ENCODE data around the gene C2.
"Not testable (repeated sequence)": the region's sequence is repeated elsewhere in the genome, so short reads cannot be mapped to it uniquely, and the experiment has no call there.

C2 gene

GRCh38 chr6:31930962-31931361 is 3.4 kb downstream of the C2 start:
- DNase-seq: no peak

- DNase-seq: not testable (repeated sequence)
Measured at GRCh38 chr6:31932137-31932536, 4.6 kb downstream of the C2 start.

- DNase-seq: no peak
Measured at GRCh38 chr6:31933537-31933936, 6.0 kb downstream of the C2 start.

GRCh38 chr6:31935021-31935420 is 7.5 kb downstream of the C2 start:
- no peak for DNase-seq

GRCh38 chr6:31935823-31936222 is 8.3 kb downstream of the C2 start:
- no peak for DNase-seq

- no peak for DNase-seq
Measured at GRCh38 chr6:31940256-31940664, 12.7 kb downstream of the C2 start.

- DNase-seq: no peak
Measured at GRCh38 chr6:31943742-31944141, 16.2 kb downstream of the C2 start.

- no peak for DNase-seq
Measured at GRCh38 chr6:31945154-31945506, 17.6 kb downstream of the C2 start.

- no peak for DNase-seq
Measured at GRCh38 chr6:31945507-31946369, 18.2 kb downstream of the C2 start, which contains the start of gene CFB. TSS of gene CFB (plus strand) at chr6:31946095. CDS start at chr6:31946222, 127 bp downstream.

GRCh38 chr6:31946370-31946885 is 18.9 kb downstream of the C2 start:
- no peak for DNase-seq

- DNase-seq: no peak
Measured at GRCh38 chr6:31947070-31947675, 19.7 kb downstream of the C2 start.

- no peak for DNase-seq
Measured at GRCh38 chr6:31947864-31948263, 20.3 kb downstream of the C2 start.

GRCh38 chr6:31948306-31948705 is 20.8 kb downstream of the C2 start:
- no peak for DNase-seq

GRCh38 chr6:31948753-31949413 is 21.4 kb downstream of the C2 start:
- no peak for DNase-seq

- DNase-seq: no peak
Measured at GRCh38 chr6:31949926-31950548, 22.5 kb downstream of the C2 start.

- DNase-seq: no peak
Measured at GRCh38 chr6:31952140-31952805, 24.8 kb downstream of the C2 start.

- no peak for DNase-seq
Measured at GRCh38 chr6:31952890-31953289, 25.4 kb downstream of the C2 start.

GRCh38 chr6:31954511-31954910 is 27.0 kb downstream of the C2 start:
- DNase-seq: no peak

- no peak for DNase-seq
Measured at GRCh38 chr6:31956796-31957195, 29.3 kb downstream of the C2 start.

- DNase-seq: no peak
Measured at GRCh38 chr6:31958412-31958740, 30.9 kb downstream of the C2 start.

- peak; percentile 92 for DNase-seq
Measured at GRCh38 chr6:31958741-31959739, 31.5 kb downstream of the C2 start, which contains the start of the genes NELFE and SKIC2. TSS of gene NELFE (minus strand) at chr6:31958971. CDS start at chr6:31958446, 525 bp downstream. TSS of gene SKIC2 (plus strand) at chr6:31959175. CDS start at chr6:31959193, 18 bp downstream.
